Activated CD8-positive, alpha-beta T cell treated with anti-CD3 and anti-CD28 coated beads for 36 hours (primary cell): ENCODE measurements around the gene GNLY. TPM values are rescaled to one million over a fixed set of nuclear protein-coding genes. Genes with fewer than 3 reads are reported as not detected.
A peak's percentile ranks its signal among the peaks of the same experiment; 100 is the strongest.

ENCODE experiments used
- ATAC-seq: fragments of 200-7000 bp; cut with Tn5 transposase; one replicate; pipeline ENCODE4 v1.10.0; 2021; ENCODE audit warnings: mild to moderate bottlenecking, moderate library complexity
- CTCF ChIA-PET: fragments of 350-600 bp; sonication (Branson Sonifier 250); formaldehyde crosslinking; loops from one replicate; lab custom pipeline; 2021; ENCODE audit warnings: antibody characterized with exemption; lab: Charles Lee
- POLR2A ChIA-PET: fragments of 350-600 bp; sonication (Branson Sonifier 250); formaldehyde crosslinking; loops from one replicate; lab custom pipeline; 2021; ENCODE audit warnings: antibody characterized with exemption; lab: Charles Lee
- DNase-seq: peaks from one replicate; pipeline ENCODE4 v3.0.0-alpha.2; 2020
- H3K27ac Mint-ChIP-seq: one replicate; pipeline ENCODE4 v1.8.0; 2021; ENCODE audit warnings: mild to moderate bottlenecking, mixed read lengths
- H3K27me3 Mint-ChIP-seq: one replicate; pipeline ENCODE4 v1.8.0; 2021; ENCODE audit warnings: mixed read lengths
- H3K36me3 Mint-ChIP-seq: one replicate; pipeline ENCODE4 v1.8.0; 2021; ENCODE audit warnings: low read depth, mixed read lengths
- H3K4me1 Mint-ChIP-seq: one replicate; pipeline ENCODE4 v1.8.0; 2021; ENCODE audit warnings: low read depth, mixed read lengths
- H3K4me3 Mint-ChIP-seq: one replicate; pipeline ENCODE4 v1.8.0; 2021; ENCODE audit warnings: mild to moderate bottlenecking, moderate library complexity, mixed read lengths
- H3K9me3 Mint-ChIP-seq: one replicate; pipeline ENCODE4 v1.8.0; 2021; ENCODE audit warnings: mixed read lengths
- intact Hi-C: fragments of 100-400 bp; cut with micrococcal nuclease; formaldehyde crosslinking; loops from one replicate; pipeline ENCODE4 v1.10.0; 2022
- total RNA-seq, 2 experiments: library from RNA; stranded (reverse); gene quantifications; one replicate each; pipeline ENCODE4 v1.2.3, GENCODE V29; 2021
- TF ChIP-seq, protein P1 (sequence below): fragments of 200-600 bp; IDR thresholded peaks from one replicate; pipeline ENCODE4 v1.8.0; 2022; ENCODE audit warnings: antibody characterized with exemption, mild to moderate bottlenecking

The GNLY gene
- total RNA-seq, 2 experiments from 2014 or later, result 46.7 to 52.6 TPM

GRCh38 chr2:85681776-85682175 lies 12.4 kb upstream of the GNLY start:
- peak overlapping the region; percentile 39 for H3K4me3 Mint-ChIP-seq
- intact Hi-C loops, result loop anchor here (2.0 kb wide), 1 partner anchor 25 kb away; no protein-coding TSS in a partner anchor

GRCh38 chr2:85682378-85682777 lies 11.8 kb upstream of the GNLY start:
- H3K9me3 Mint-ChIP-seq, result no peaks in the 10 kb centered on the region
- H3K36me3 Mint-ChIP-seq, result no peaks in the 10 kb centered on the region
- POLR2A ChIA-PET, result no interaction called here
- no peak for DNase-seq
- TF ChIP-seq, protein P1, sequence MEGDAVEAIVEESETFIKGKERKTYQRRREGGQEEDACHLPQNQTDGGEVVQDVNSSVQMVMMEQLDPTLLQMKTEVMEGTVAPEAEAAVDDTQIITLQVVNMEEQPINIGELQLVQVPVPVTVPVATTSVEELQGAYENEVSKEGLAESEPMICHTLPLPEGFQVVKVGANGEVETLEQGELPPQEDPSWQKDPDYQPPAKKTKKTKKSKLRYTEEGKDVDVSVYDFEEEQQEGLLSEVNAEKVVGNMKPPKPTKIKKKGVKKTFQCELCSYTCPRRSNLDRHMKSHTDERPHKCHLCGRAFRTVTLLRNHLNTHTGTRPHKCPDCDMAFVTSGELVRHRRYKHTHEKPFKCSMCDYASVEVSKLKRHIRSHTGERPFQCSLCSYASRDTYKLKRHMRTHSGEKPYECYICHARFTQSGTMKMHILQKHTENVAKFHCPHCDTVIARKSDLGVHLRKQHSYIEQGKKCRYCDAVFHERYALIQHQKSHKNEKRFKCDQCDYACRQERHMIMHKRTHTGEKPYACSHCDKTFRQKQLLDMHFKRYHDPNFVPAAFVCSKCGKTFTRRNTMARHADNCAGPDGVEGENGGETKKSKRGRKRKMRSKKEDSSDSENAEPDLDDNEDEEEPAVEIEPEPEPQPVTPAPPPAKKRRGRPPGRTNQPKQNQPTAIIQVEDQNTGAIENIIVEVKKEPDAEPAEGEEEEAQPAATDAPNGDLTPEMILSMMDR, result no peak
- H3K4me1 Mint-ChIP-seq, result peaks cover 15% of the 10 kb centered on the region
- H3K27me3 Mint-ChIP-seq, result peaks cover 2% of the 10 kb centered on the region
- no peak overlapping the region for H3K4me3 Mint-ChIP-seq
- no peak overlapping the region for H3K27ac Mint-ChIP-seq
- ATAC-seq, result no peak
- CTCF ChIA-PET, result interaction anchor here (1.5 to 9.7 kb wide), 3 partner anchors 25 to 132 kb away, joined by 3 to 134 read pairs (median 3); no protein-coding TSS in a partner anchor
- intact Hi-C loops, result no loop called here

More at GRCh38 chr2:85681776-85682175, 12.4 kb upstream of the GNLY start:
- Mint-ChIP-seq H3K9me3 (no peaks in the 10 kb centered on the region), H3K4me1 (peaks cover 15% of the 10 kb centered on the region), H3K27ac (peak overlapping the region; percentile 37), H3K36me3 (no peaks in the 10 kb centered on the region), H3K27me3 (peaks cover 2% of the 10 kb centered on the region)
- DNase-seq, result no peak
- no peak for ATAC-seq
- CTCF ChIA-PET, result interaction anchor here (1.0 to 9.7 kb wide), 3 partner anchors 25 to 132 kb away, joined by 3 to 134 read pairs (median 3); no protein-coding TSS in a partner anchor
- TF ChIP-seq, protein P1, result no peak
- POLR2A ChIA-PET, result interaction anchor here (0.9 kb wide), 1 partner anchor 12 kb away, joined by 3 read pairs; the partner anchor contains the start of gene GNLY

DNA sequence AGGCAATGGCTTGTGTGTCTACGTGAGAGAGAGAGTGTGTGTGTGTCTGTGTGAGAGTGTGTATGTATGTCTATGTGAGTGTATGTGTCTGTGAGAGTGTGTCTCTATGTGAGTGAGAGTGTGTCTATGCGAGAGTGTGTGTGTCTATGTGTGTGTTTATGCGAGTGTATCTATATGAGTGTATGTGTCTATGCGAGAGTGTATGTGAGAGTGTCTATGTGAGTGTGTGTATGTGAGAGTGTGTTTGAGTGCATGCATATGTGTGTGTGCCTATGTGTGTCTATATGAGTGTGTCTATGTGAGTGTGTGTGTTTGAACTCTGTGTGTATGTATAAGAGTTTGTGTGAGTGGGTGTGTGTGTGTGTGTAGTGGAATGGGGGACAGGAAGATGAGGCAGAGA lies 9.8 kb upstream of the GNLY start:
- Mint-ChIP-seq H3K4me3 (no peak overlapping the region), H3K9me3 (no peaks in the 10 kb centered on the region), H3K4me1 (peaks cover 12% of the 10 kb centered on the region), H3K27me3 (peaks cover 2% of the 10 kb centered on the region), H3K36me3 (no peaks in the 10 kb centered on the region), H3K27ac (no peak overlapping the region)
- intact Hi-C loops, result no loop called here
- CTCF ChIA-PET, result interaction anchor here (1.1 to 9.7 kb wide), 3 partner anchors 23 to 497 kb away, joined by 3 to 134 read pairs (median 3); no protein-coding TSS in a partner anchor
- POLR2A ChIA-PET, result no interaction called here
- ATAC-seq, result peak; percentile 19
- DNase-seq, result no peak
- TF ChIP-seq, protein P1, result no peak

DNA sequence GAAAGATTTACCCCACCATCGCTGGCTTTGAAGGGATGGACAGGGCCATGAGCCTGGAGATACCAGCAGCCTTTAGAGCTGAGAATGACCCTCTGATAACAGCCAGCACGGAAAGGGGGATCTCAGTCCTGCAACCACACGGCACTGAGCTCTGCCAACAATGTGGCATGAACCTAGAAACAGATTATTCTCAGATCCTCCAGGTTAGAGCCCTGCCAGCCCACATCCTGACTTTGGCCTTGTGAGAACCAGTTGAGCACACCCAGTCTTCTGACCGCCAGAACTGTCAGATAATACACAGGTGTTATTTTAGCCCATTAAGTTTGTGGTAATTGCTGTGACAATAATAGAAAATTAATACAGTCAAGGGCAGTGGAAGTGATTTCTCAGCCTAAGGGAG lies 9.4 kb upstream of the GNLY start:
- H3K4me3 Mint-ChIP-seq, result no peak overlapping the region
- POLR2A ChIA-PET, result no interaction called here
- no peak overlapping the region for H3K27ac Mint-ChIP-seq
- no peaks in the 10 kb centered on the region for H3K36me3 Mint-ChIP-seq
- TF ChIP-seq, protein P1, result no peak
- no peaks in the 10 kb centered on the region for H3K9me3 Mint-ChIP-seq
- peaks cover 2% of the 10 kb centered on the region for H3K27me3 Mint-ChIP-seq
- peaks cover 12% of the 10 kb centered on the region for H3K4me1 Mint-ChIP-seq
- ATAC-seq (no peak), DNase-seq (no peak)
- CTCF ChIA-PET, result interaction anchor here (1.1 to 9.7 kb wide), 3 partner anchors 12 to 129 kb away, joined by 3 to 134 read pairs (median 5); no protein-coding TSS in a partner anchor
- intact Hi-C loops, result no loop called here

- intact Hi-C loops, result no loop called here
- Mint-ChIP-seq H3K36me3 (no peaks in the 10 kb centered on the region), H3K4me3 (no peak overlapping the region), H3K27ac (no peak overlapping the region), H3K4me1 (peaks cover 11% of the 10 kb centered on the region), H3K9me3 (no peaks in the 10 kb centered on the region), H3K27me3 (peaks cover 2% of the 10 kb centered on the region)
- ATAC-seq (no peak), DNase-seq (no peak)
- TF ChIP-seq, protein P1, result no peak
- ChIA-PET POLR2A (no interaction called here), CTCF (no interaction called here)
These were observed 3.2 kb upstream of the GNLY start for GRCh38 chr2:85690932-85691331.
